GM13977 (cell line): Measurements from ENCODE around the gene PTCD1.

Experiments used
- DNase-seq: peaks from one replicate; pipeline ENCODE4 v3.0.0; 2012; ENCODE audit warnings: low spot score
- CTCF ChIP-seq: IDR thresholded peaks from 2 replicates; pipeline ENCODE4 v1.5.1; 2012; ENCODE audit warnings: mild to moderate bottlenecking, control low read depth; ENCODE audit not compliant: insufficient read depth; ENCODE audit errors: extremely low read depth, missing control alignments
- in situ Hi-C: fragments of 300-500 bp; cut with MboI; formaldehyde crosslinking; loops from one replicate; pipeline ENCODE4 v1.12.0; 2022; ENCODE audit warnings: low sequenced_read_pairs, low pct_unique_long_range_greater_than_20kb, mixed read lengths, inconsistent platforms; ENCODE audit not compliant: unreplicated experiment

Gene PTCD1

GRCh38 chr7:99452541-99452940 is 13.9 kb upstream of the PTCD1 start:
- TF ChIP-seq CTCF: no peak
- in situ Hi-C loops: no loop called here
- DNase-seq: no peak

- no peak for TF ChIP-seq CTCF
- no peak for DNase-seq
These were observed 13.3 kb upstream of the PTCD1 start for GRCh38 chr7:99451936-99452335.

GRCh38 chr7:99449326-99449725 is 10.7 kb upstream of the PTCD1 start:
- in situ Hi-C loops: no loop called here
- TF ChIP-seq CTCF: no peak
- no peak for DNase-seq

More at GRCh38 chr7:99451936-99452335, 13.3 kb upstream of the PTCD1 start:
- in situ Hi-C loops: no loop called here

GRCh38 chr7:99448855-99449254 is 10.3 kb upstream of the PTCD1 start:
- no peak for TF ChIP-seq CTCF
- no peak for DNase-seq
- in situ Hi-C loops: no loop called here

- in situ Hi-C loops: no loop called here
- no peak for DNase-seq
- no peak for TF ChIP-seq CTCF
These were observed 9.3 kb upstream of the PTCD1 start for GRCh38 chr7:99447943-99448342.

GRCh38 chr7:99446096-99446495 is 7.5 kb upstream of the PTCD1 start:
- DNase-seq: no peak
- TF ChIP-seq CTCF: no peak
- in situ Hi-C loops: no loop called here

GRCh38 chr7:99440195-99440594 is 1.6 kb upstream of the PTCD1 start:
- no peak for TF ChIP-seq CTCF
- in situ Hi-C loops: no loop called here
- no peak for DNase-seq
